Measurements from ENCODE around the gene EDN2.

The EDN2 gene

DNA sequence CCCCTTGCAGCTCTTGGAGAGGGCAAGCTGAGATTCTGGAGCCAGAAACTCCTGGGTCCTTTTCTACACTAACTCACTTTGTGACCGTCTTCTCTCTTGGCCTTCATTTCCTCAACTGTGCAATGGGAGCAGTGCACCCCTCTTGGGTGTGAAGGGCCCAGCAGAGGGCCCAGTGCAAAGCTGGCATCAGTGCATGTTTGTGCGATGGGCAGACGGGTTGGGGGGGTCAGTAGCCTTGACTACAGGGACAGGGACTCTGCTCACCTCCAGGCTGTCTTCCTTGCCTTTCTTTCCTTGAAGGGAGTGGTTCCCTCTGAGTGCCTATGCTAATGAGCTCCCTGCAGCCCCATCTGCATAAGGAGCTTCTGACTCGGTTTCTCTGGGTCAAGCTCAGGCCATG, 51.0 kb downstream of the EDN2 start:
- TF ChIP-seq, protein P1, sequence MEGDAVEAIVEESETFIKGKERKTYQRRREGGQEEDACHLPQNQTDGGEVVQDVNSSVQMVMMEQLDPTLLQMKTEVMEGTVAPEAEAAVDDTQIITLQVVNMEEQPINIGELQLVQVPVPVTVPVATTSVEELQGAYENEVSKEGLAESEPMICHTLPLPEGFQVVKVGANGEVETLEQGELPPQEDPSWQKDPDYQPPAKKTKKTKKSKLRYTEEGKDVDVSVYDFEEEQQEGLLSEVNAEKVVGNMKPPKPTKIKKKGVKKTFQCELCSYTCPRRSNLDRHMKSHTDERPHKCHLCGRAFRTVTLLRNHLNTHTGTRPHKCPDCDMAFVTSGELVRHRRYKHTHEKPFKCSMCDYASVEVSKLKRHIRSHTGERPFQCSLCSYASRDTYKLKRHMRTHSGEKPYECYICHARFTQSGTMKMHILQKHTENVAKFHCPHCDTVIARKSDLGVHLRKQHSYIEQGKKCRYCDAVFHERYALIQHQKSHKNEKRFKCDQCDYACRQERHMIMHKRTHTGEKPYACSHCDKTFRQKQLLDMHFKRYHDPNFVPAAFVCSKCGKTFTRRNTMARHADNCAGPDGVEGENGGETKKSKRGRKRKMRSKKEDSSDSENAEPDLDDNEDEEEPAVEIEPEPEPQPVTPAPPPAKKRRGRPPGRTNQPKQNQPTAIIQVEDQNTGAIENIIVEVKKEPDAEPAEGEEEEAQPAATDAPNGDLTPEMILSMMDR (IDR thresholded peaks at IDR 0.05; ENCODE audit: insufficient read depth, low read length, missing control alignments): no peak
- no peak for DNase-seq (ENCODE audit: low read depth, low spot score)
- no peak overlapping the region for H3K4me3 ChIP-seq (ENCODE audit: low read depth, low read length)
- ChIA-PET CTCF (interaction anchor here (0.6 to 13.1 kb wide), 32 partner anchors 9 to 182 kb away, joined by 3 to 178 read pairs (median 6); partner anchors contain the start of gene EDN2), POLR2A (no interaction called here)

- CTCF ChIA-PET: interaction anchor here (0.6 to 13.1 kb wide), 42 partner anchors 8 to 274 kb away, joined by 3 to 178 read pairs (median 5); no protein-coding TSS in a partner anchor
- POLR2A ChIA-PET: interaction anchor here (0.6 kb wide), 1 partner anchor 241 kb away, joined by 3 read pairs; no protein-coding TSS in a partner anchor
- H3K4me3 ChIP-seq (ENCODE audit: low read depth, low read length): no peak overlapping the region
- peak; percentile 33 for DNase-seq (ENCODE audit: low read depth, low spot score)
- TF ChIP-seq, protein P1 (IDR thresholded peaks at IDR 0.05; ENCODE audit: insufficient read depth, low read length, missing control alignments): peak; percentile 98
Measured at GRCh38 chr1:41432481-41433280, 51.8 kb downstream of the EDN2 start.

GRCh38 chr1:41431490-41432350, 52.8 kb downstream of the EDN2 start:
- TF ChIP-seq, protein P1 (IDR thresholded peaks at IDR 0.05; ENCODE audit: insufficient read depth, low read length, missing control alignments): no peak
- CTCF ChIA-PET: interaction anchor here (0.8 to 13.1 kb wide), 31 partner anchors 7 to 273 kb away, joined by 3 to 178 read pairs (median 6); no protein-coding TSS in a partner anchor
- POLR2A ChIA-PET: no interaction called here
- H3K4me3 ChIP-seq (ENCODE audit: low read depth, low read length): no peak overlapping the region
- no peak for DNase-seq (ENCODE audit: low read depth, low spot score)

DNA sequence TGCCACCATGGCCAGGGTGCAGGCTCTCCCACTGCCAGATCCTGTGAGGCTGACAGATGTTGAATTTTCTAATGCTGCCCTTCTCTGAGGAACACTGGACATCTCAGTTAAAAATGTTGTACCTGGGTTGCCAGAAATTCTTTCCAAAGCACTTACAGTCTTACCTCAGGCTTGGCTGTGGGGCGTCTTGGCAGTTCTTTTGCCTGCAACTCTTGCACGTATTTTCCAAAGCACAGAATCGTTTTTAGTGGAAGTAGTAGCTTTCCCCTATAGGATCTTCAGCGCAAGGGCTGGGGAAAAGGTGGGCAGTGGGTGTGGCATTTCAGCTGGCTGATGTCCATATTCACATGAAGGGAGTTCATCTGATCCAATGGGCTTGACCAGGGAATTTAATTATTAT, 53.9 kb downstream of the EDN2 start:
- no peak for DNase-seq (ENCODE audit: low read depth, low spot score)
- TF ChIP-seq, protein P1 (IDR thresholded peaks at IDR 0.05; ENCODE audit: insufficient read depth, low read length, missing control alignments): no peak
- CTCF ChIA-PET: interaction anchor here (1.2 to 13.1 kb wide), 4 partner anchors 10 to 148 kb away, joined by 4 to 178 read pairs (median 112); no protein-coding TSS in a partner anchor
- H3K4me3 ChIP-seq (ENCODE audit: low read depth, low read length): no peak overlapping the region
- POLR2A ChIA-PET: no interaction called here

- DNase-seq (ENCODE audit: low read depth, low spot score): no peak
- no peak overlapping the region for H3K4me3 ChIP-seq (ENCODE audit: low read depth, low read length)
- ChIA-PET CTCF (interaction anchor here (1.2 to 13.1 kb wide), 4 partner anchors 10 to 147 kb away, joined by 4 to 178 read pairs (median 112); no protein-coding TSS in a partner anchor), POLR2A (no interaction called here)
- TF ChIP-seq, protein P1 (IDR thresholded peaks at IDR 0.05; ENCODE audit: insufficient read depth, low read length, missing control alignments): no peak
Measured at GRCh38 chr1:41430069-41430468, 54.4 kb downstream of the EDN2 start.

Data from AG04449 (cell line).